ENCODE results near the gene TXLNA. TPM values are rescaled to one million over a fixed set of nuclear protein-coding genes. Genes with fewer than 3 reads are reported as not detected.
A peak's percentile ranks its signal among the peaks of the same experiment; 100 is the strongest.

Gene TXLNA
- total RNA-seq, 1 donor from 2014 or later: 54.1 TPM

- Mint-ChIP-seq H3K27me3 (no peaks in the 10 kb centered on the region), H3K9me3 (no peaks in the 10 kb centered on the region), H3K36me3 (ENCODE audit: low read depth) (no peaks in the 10 kb centered on the region), H3K27ac (peak overlapping the region; percentile 87), H3K4me3 (no peak overlapping the region), H3K4me1 (peaks cover 34% of the 10 kb centered on the region)
- ATAC-seq (ENCODE audit: low read depth) (no peak), DNase-seq (no peak)
- CTCF ChIA-PET: interaction anchor here (0.8 to 4.3 kb wide), 2 partner anchors 8 to 74 kb away, joined by 4 to 42 read pairs; partner anchors contain the start of gene LCK
- POLR2A ChIA-PET: interaction anchor here (0.8 to 5.2 kb wide), 7 partner anchors 9 to 117 kb away, joined by 3 to 142 read pairs (median 6); partner anchors contain the start of genes HDAC1, LCK and MARCKSL1
- intact Hi-C loops (cut with micrococcal nuclease): no loop called here
- no peak for TF ChIP-seq CTCF (IDR thresholded peaks at IDR 0.05)
These were observed 62.9 kb downstream of the TXLNA start for GRCh38 chr1:32242341-32242851.

- CTCF ChIA-PET: interaction anchor here (1.2 to 3.8 kb wide), 3 partner anchors 11 to 70 kb away, joined by 4 to 23 read pairs (median 8); no protein-coding TSS in a partner anchor
- POLR2A ChIA-PET: interaction anchor here (0.6 to 5.1 kb wide), 3 partner anchors 12 to 90 kb away, joined by 3 to 71 read pairs (median 4); partner anchors contain the start of gene MARCKSL1
- intact Hi-C loops (cut with micrococcal nuclease): no loop called here
- H3K4me3 Mint-ChIP-seq: peak within 1 kb of the TSS; percentile 45
- TF ChIP-seq CTCF (IDR thresholded peaks at IDR 0.05): no peak
- DNase-seq (no peak), ATAC-seq (ENCODE audit: low read depth) (no peak)
- peak within 1 kb of the TSS; percentile 81 for H3K27ac Mint-ChIP-seq
- no peaks in the 10 kb centered on the region for H3K9me3 Mint-ChIP-seq
- peaks cover 66% of the 10 kb centered on the region for H3K4me1 Mint-ChIP-seq
- H3K27me3 Mint-ChIP-seq: no peaks in the 10 kb centered on the region
- H3K36me3 Mint-ChIP-seq (ENCODE audit: low read depth): no peaks in the 10 kb centered on the region
These were observed 67.4 kb downstream of the TXLNA start, which contains the start of gene FAM167B for GRCh38 chr1:32246888-32247273. FAM167B (plus strand) TSS chr1:32247222; CDS start chr1:32247422, 200 bp downstream.

- H3K4me3 Mint-ChIP-seq: no peak overlapping the region
- CTCF ChIA-PET: interaction anchor here (1.2 to 3.9 kb wide), 8 partner anchors 11 to 100 kb away, joined by 3 to 47 read pairs (median 7); partner anchors contain the start of genes HDAC1 and TXLNA
- intact Hi-C loops (cut with micrococcal nuclease): no loop called here
- no peak for TF ChIP-seq CTCF (IDR thresholded peaks at IDR 0.05)
- H3K36me3 Mint-ChIP-seq (ENCODE audit: low read depth): no peaks in the 10 kb centered on the region
- POLR2A ChIA-PET: interaction anchor here (0.6 to 7.2 kb wide), 8 partner anchors 7 to 104 kb away, joined by 3 to 142 read pairs (median 27); partner anchors contain the start of genes EIF3I, HDAC1, MARCKSL1 and TMEM234
- no peaks in the 10 kb centered on the region for H3K27me3 Mint-ChIP-seq
- peaks cover 66% of the 10 kb centered on the region for H3K4me1 Mint-ChIP-seq
- no peak overlapping the region for H3K27ac Mint-ChIP-seq
- ATAC-seq (ENCODE audit: low read depth): no peak
- no peaks in the 10 kb centered on the region for H3K9me3 Mint-ChIP-seq
- DNase-seq: no peak
These were observed 68.0 kb downstream of the TXLNA start for GRCh38 chr1:32247452-32247851.

Other genes starting within 250 kb of the TXLNA start
- gene PTP4A2, start 241.3 kb upstream of the TXLNA start, total RNA-seq: 249 and 275 TPM in 2 replicates
- gene KHDRBS1, start 165.8 kb upstream of the TXLNA start, total RNA-seq: 146 and 152 TPM in 2 replicates
- gene TMEM39B, start 106.7 kb upstream of the TXLNA start, total RNA-seq: 23.1 and 23.8 TPM in 2 replicates
- gene KPNA6, start 71.6 kb upstream of the TXLNA start, total RNA-seq: 58.7 and 60.3 TPM in 2 replicates
- gene CCDC28B, start 20.9 kb downstream of the TXLNA start, total RNA-seq: 50.4 and 56.9 TPM in 2 replicates
- gene IQCC, start 26.0 kb downstream of the TXLNA start, total RNA-seq: 3.5 and 4.2 TPM in 2 replicates
- gene DCDC2B, start 29.4 kb downstream of the TXLNA start, total RNA-seq: not detected in 2 replicates
- 31.8 and 35.5 TPM in 2 replicates for gene TMEM234, start 42.7 kb downstream of the TXLNA start, total RNA-seq
- gene EIF3I, start 42.7 kb downstream of the TXLNA start, total RNA-seq: 196 and 213 TPM in 2 replicates
- 1.2 and 1.4 TPM in 2 replicates for gene FAM167B, start 67.5 kb downstream of the TXLNA start, total RNA-seq
- gene LCK, start 71.6 kb downstream of the TXLNA start, total RNA-seq: 16.6 and 16.8 TPM in 2 replicates
- 204 and 212 TPM in 2 replicates for gene HDAC1, start 112.4 kb downstream of the TXLNA start, total RNA-seq
- 132 TPM in 2 replicates for gene MARCKSL1, start 156.6 kb downstream of the TXLNA start, total RNA-seq
- 7.6 and 11.7 TPM in 2 replicates for gene FAM229A, start 182.8 kb downstream of the TXLNA start, total RNA-seq
- gene TSSK3, start 182.9 kb downstream of the TXLNA start, total RNA-seq: 3.5 and 6.1 TPM in 2 replicates
- 51.8 and 72.2 TPM in 2 replicates for gene BSDC1, start 214.8 kb downstream of the TXLNA start, total RNA-seq